Endodermal cell (in vitro differentiated cells): ENCODE results near the gene FAM25G. TPM values are rescaled to one million over a fixed set of nuclear protein-coding genes. Genes with fewer than 3 reads are reported as not detected.
"Not testable (repeated sequence)": the region's sequence is repeated elsewhere in the genome, so short reads cannot be mapped to it uniquely, and the experiment has no call there.

ENCODE experiments used
- DNase-seq: peaks from one replicate; pipeline ENCODE4 v3.0.0-alpha.2; 2017
- H3K27ac ChIP-seq: 2 replicates; pipeline ENCODE4 v1.5.1; 2013; ENCODE audit warnings: mild to moderate bottlenecking, low read depth, low read length, moderate library complexity
- H3K27me3 ChIP-seq: 2 replicates; pipeline ENCODE4 v1.6.1; 2013; ENCODE audit warnings: mild to moderate bottlenecking, low read length, moderate library complexity; ENCODE audit not compliant: insufficient read depth, control insufficient read depth, poor library complexity, severe bottlenecking
- H3K36me3 ChIP-seq: 2 replicates; pipeline ENCODE4 v1.7.0; 2013; ENCODE audit warnings: mild to moderate bottlenecking, low read length, moderate library complexity; ENCODE audit not compliant: control insufficient read depth, insufficient read depth
- H3K4me1 ChIP-seq: one replicate; pipeline ENCODE4 v1.7.0; 2013; ENCODE audit warnings: low read length; ENCODE audit not compliant: control insufficient read depth, insufficient read depth
- H3K4me3 ChIP-seq: 2 replicates; pipeline ENCODE4 v1.5.1; 2013; ENCODE audit warnings: mild to moderate bottlenecking, low read length, moderate library complexity
- H3K9ac ChIP-seq: 2 replicates; pipeline ENCODE4 v1.6.1; 2013; ENCODE audit warnings: mild to moderate bottlenecking, low read length, moderate library complexity; ENCODE audit not compliant: poor library complexity, severe bottlenecking; ENCODE audit errors: extremely low read depth
- H3K9me3 ChIP-seq: 2 replicates; pipeline ENCODE4 v1.6.1; 2013; ENCODE audit warnings: mild to moderate bottlenecking, low read length, moderate library complexity; ENCODE audit not compliant: control insufficient read depth
- H3K27ac Mint-ChIP-seq: 2 replicates; pipeline ENCODE4 v1.8.0; 2020; ENCODE audit warnings: mixed read lengths
- H3K27me3 Mint-ChIP-seq: 2 replicates; pipeline ENCODE4 v1.8.0; 2021; ENCODE audit warnings: mild to moderate bottlenecking, mixed read lengths; ENCODE audit not compliant: insufficient read depth
- H3K36me3 Mint-ChIP-seq: 2 replicates; pipeline ENCODE4 v1.8.0; 2020; ENCODE audit warnings: low read depth, mixed read lengths
- H3K4me1 Mint-ChIP-seq: 2 replicates; pipeline ENCODE4 v1.8.0; 2020; ENCODE audit warnings: mixed read lengths
- H3K4me3 Mint-ChIP-seq: 2 replicates; pipeline ENCODE4 v1.8.0; 2020; ENCODE audit warnings: mild to moderate bottlenecking, moderate library complexity, mixed read lengths
- H3K9me3 Mint-ChIP-seq: 2 replicates; pipeline ENCODE4 v1.8.0; 2020; ENCODE audit warnings: mild to moderate bottlenecking, mixed read lengths
- CTCF ChIP-seq: fragments of 200-600 bp; sonication (generic); conservative IDR thresholded peaks from 2 replicates; pipeline ENCODE4 v1.5.0; 2021; ENCODE audit warnings: antibody characterized with exemption, mild to moderate bottlenecking
- WGBS, 2 experiments: methylation state at CpG; one replicate each; pipeline versions ENCODE4 v1.1.5 to v1.1.7; 2013; ENCODE audit warnings: missing lambda C conversion rate in 2 of 2, mixed read lengths in 1 of 2; ENCODE audit not compliant: insufficient coverage in 1 of 2, insufficient read length in 1 of 2; 5-methylcytosine and 5-hydroxymethylcytosine counted together
- total RNA-seq, 2 donors: library from RNA; stranded (reverse); fragmentation: NEBNext Ultra II Directional in 1 of 2; extraction: Animal tissue kit (Norgen Biotek cat#: 25700) in 1 of 2; gene quantifications; 2 replicates in 1 of 2; 3 replicates in 1 of 2; pipeline ENCODE4 v1.2.1, GENCODE V29; 2021

The FAM25G gene
- total RNA-seq, 2 donors from 2014 or later: not detected

DNA sequence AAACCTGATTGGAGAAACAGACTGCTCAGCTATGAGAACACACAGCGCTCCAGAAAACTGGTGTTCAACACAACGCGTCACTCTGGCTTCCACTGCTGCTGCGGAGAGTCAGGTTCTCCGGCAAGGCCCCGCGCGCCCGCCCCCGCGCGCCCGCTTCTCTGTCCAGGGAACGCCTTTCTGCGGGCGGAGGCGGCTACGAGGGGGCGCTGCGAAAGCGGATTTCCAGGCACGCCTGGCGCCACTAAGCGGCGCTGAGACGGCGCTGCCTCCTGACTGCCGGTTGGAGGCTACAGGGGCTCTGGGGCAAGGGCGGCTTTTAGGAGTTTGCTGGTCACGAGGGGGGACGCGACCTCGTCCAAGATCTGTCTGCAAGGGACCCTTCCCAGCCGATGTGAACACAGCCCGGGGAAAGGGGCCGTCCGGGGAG, 30.2 kb downstream of the FAM25G start:
- not testable (repeated sequence) for H3K9me3 Mint-ChIP-seq, H3K9me3 ChIP-seq, H3K4me1 ChIP-seq, H3K27me3 Mint-ChIP-seq, H3K4me3 ChIP-seq, H3K36me3 ChIP-seq, H3K27me3 ChIP-seq, H3K36me3 Mint-ChIP-seq, H3K27ac ChIP-seq, H3K4me1 Mint-ChIP-seq, H3K9ac ChIP-seq
- Mint-ChIP-seq H3K4me3 (peak overlapping the region; percentile 36), H3K27ac (peak overlapping the region; percentile 91)
- peak; percentile 80 for DNase-seq
- WGBS, 2 experiments: 0 to 5% methylated on average over 1 to 18 of the region's 37 CpGs
- peak; percentile 69 for TF ChIP-seq CTCF

DNA sequence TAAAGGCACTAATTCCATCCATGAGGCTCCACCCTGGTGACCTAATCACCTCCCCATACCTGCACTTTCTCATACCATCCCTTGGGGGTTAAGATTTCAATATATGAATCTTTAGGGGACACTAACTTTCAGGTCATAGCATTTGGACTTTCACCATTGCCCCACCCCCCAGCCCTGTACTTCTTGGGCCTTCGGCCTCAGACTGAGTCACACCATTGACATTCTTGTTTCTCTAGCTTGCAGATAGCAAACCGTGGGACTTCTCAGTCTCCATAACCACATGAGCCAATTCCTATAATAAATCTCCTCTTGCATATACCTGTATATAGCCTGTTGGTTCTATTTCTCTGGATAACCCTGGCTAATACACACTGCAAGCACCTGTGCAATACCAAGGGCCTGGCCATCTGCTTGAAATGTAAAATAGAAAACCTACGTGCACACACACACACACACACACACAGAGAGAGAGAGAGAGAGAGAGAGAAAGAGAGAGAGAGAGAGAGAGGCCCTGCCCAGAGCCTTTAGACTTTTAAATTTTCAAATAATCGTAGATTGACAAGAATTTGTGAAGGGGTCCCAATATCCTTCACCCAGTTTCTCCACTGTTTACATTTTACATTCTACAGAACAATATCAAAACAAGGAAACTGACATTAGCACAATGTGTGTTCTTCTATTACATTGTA, 32.9 kb downstream of the FAM25G start:
- no peaks in the 10 kb centered on the region for H3K27me3 ChIP-seq
- Mint-ChIP-seq H3K4me3 (no peak overlapping the region), H3K27me3 (peaks cover 4% of the 10 kb centered on the region), H3K4me1 (peaks cover 11% of the 10 kb centered on the region), H3K9me3 (no peaks in the 10 kb centered on the region), H3K36me3 (no peaks in the 10 kb centered on the region), H3K27ac (no peak overlapping the region)
- no peak overlapping the region for H3K27ac ChIP-seq
- H3K9me3 ChIP-seq: no peaks in the 10 kb centered on the region
- peaks cover 12% of the 10 kb centered on the region for H3K4me1 ChIP-seq
- no peaks in the 10 kb centered on the region for H3K36me3 ChIP-seq
- 50 to 85% methylated on average over 2 of the region's 4 CpGs for WGBS, 2 experiments
- TF ChIP-seq CTCF: no peak
- DNase-seq: no peak
- no peak overlapping the region for H3K9ac ChIP-seq
- H3K4me3 ChIP-seq: no peak overlapping the region

DNA sequence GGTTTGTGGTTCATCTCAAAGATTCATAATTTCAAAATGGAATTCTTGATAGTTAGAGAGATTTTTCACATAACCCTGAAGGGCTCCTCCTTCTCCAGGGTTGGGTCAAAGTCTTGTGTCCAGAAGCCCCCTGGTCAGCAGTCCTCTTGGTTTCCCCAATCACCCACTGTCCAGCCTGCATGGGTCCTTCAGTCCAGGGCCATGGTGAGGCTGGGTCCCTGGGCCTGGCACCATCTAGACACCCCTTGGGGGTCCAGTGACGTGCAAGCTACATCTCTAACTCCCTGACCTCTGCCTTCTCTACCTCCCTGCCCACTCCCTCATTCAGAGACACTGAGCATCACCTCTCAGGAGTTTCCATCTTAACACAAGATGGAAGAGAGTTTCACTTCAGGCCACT, 33.7 kb downstream of the FAM25G start:
- Histone ChIP-seq H3K27me3 (no peaks in the 10 kb centered on the region), H3K27ac (no peak overlapping the region), H3K9ac (no peak overlapping the region), H3K9me3 (no peaks in the 10 kb centered on the region), H3K36me3 (no peaks in the 10 kb centered on the region), H3K4me1 (peaks cover 12% of the 10 kb centered on the region), H3K4me3 (no peak overlapping the region)
- Mint-ChIP-seq H3K4me3 (no peak overlapping the region), H3K4me1 (peaks cover 11% of the 10 kb centered on the region), H3K9me3 (no peaks in the 10 kb centered on the region), H3K27me3 (peaks cover 4% of the 10 kb centered on the region), H3K36me3 (no peaks in the 10 kb centered on the region), H3K27ac (no peak overlapping the region)
- no peak for TF ChIP-seq CTCF
- 93% methylated on average over 1 of the region's 1 CpG; no CpG with 5 or more reads in 1 of the 2 experiments for WGBS, 2 experiments
- no peak for DNase-seq
